Inflammatory macrophage (primary cell): ENCODE results near the gene FSTL4.
A peak's percentile ranks its signal among the peaks of the same experiment; 100 is the strongest.

Experiments used
- DNase-seq, 2 donors: peaks; one replicate each; pipeline ENCODE4 v3.0.0-alpha.2; 2020 to 2022

FSTL4 gene

DNA sequence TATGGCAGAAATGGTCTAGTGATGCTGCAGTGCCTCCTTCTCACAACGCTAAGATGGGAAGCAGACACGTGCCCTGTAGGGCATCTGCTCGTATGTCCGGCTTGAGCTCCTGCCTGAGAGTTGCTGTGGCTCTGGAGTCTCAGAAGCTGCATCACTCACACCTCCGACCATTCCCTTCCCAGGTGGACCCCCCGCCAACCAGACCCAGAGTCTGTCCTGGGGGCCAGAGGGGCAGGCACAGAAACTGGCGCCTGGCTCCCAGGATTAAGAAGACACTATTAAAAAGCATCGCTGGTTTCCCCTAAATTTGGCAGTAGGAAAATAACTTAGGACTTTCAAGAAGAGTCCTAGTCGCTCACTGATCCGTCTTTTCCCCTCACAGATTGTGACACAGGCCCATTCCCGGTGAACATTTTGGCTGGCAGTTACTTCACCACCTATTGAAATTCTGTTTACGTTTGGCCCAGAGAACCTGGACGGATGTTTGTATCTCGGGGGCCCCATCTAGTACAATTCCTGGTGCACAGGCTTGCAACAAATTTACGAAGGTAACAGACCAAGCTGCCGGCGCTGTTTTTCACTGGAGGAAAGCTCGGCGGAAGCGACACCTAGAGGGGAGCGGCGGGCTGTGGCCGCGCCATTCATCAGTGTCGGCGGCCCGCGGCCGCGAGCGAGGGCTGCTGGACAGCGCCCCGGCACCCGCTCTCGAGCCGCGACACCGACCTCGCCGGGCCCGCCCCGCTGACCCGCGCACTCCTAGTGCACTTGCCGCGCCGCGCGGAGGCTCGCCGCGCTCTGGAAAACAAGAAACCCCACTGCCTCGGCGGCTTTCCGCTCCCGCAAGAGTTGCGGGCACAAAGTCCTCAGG, 1.6 kb downstream of the FSTL4 start:
- DNase-seq = peak; percentile 20 to 58

DNA sequence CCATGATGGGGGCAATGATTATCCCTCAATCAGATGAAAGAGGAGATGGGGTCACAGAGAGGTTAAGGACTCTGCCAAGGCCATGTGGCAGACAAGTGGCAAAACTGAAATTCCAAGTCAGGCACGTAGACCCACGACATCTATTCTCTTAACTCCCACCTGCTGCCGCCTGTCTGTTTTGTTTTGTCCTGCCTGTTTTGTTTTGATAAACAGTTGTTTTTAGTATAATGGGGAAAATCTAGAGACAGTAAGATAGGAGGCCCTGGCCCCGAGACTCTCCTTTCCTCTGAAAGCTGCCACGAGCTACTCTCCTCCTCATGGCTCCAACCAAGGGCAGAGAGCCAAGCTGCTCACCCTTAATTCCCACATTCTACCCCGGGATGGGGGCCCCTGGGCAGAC, 4.9 kb downstream of the FSTL4 start:
- DNase-seq = no peak

DNA sequence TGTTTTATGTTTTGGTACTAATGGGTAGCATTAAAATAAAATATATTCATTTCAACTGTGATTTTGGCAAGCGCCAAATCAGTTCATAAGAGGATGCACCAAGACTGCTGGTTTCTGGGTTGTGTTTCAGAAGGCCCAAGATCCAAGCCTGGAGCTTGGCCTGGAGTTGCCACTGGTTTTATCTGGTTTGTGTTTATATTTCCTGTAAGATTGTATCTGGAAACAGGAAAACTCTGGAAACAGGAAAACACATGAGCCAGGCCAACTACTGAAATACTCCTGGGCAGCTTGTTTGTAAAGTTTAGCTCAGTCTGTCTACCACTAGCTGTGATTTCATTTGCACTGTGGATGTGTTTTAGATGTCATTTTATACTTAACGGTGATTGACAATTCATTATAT, 5.5 kb downstream of the FSTL4 start:
- DNase-seq = no peak

DNA sequence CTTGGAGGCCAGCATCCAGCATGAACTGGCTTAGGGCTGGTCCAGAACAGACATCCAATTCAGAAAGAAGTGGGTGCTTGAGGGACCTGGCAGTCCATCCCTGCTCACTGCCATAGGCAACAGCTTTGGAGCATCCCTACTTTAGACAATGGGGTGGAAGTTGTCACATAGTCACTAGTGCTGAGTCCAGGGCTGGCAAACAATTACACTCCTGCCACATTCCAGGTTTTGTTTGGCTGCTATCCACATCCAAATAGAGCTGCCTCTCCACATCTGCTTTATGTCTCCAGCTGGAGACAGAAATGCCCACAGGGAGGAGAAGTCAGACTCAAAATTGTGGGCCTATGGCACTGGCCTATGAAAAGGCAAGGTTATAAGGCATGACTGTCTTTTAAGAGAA, 7.0 kb downstream of the FSTL4 start:
- no peak for DNase-seq

DNA sequence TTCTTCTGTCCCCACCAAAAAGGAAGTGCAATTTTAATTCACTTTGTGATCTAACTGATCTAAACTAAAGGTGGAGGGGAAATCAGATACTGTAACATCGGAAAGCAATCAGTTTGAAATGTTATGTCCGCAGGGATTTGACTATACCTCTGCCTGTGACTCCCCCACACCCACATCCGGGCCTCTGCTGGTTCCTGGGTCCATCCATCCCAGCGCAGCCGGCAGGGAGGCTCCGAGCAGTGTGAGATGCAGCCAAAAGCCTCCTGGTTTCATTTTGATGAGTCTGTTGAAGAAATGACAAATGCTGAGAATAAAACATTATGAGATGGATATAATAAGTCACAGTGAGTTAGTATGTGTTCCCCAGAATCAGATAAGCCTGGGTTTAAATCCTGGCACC, 8.6 kb downstream of the FSTL4 start:
- DNase-seq = no peak

DNA sequence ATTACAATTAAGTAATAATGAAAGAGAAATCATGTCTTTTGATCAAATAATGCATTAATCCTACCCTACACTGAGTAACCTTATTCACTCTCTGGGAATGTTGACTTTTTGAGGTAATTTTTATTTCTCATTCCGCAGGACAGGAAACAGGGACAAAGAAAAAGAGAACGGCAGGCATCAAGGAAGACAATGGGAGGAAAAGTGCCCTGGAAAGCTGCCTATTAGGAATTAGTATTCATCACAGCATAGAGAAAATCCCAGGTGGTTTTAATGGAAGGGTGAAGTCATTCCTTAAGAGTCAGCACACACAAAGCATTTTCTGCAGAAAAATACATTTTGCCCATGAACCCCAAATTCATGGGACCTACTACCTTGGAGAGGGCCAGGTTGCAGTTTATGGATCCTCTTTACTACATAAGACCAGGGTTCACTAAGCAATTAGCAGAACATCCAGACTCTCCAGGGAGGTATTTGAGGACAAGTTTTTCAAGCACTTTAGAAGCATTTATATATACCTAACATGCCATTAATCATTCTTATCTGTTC, 9.4 kb downstream of the FSTL4 start:
- no peak for DNase-seq

DNA sequence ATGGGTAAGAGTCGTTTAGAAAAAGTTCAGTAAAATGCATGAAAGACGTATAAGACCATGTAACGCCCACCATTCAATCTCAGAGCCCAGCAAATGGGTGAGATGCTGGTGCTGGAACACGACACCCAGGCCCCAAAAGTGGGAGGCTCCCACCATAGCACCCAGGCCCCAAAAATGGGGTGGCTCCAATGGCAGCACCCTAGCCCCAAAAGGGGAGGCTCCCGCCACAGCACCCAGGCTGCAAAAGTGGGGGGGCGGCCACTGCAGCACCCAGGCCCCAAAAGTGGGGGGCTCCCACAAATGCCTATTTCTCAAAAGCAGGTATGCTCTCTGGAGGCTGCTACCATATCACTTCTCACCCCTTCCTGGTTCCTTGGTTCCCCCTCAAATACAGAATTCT, 12.7 kb downstream of the FSTL4 start:
- no peak for DNase-seq

DNA sequence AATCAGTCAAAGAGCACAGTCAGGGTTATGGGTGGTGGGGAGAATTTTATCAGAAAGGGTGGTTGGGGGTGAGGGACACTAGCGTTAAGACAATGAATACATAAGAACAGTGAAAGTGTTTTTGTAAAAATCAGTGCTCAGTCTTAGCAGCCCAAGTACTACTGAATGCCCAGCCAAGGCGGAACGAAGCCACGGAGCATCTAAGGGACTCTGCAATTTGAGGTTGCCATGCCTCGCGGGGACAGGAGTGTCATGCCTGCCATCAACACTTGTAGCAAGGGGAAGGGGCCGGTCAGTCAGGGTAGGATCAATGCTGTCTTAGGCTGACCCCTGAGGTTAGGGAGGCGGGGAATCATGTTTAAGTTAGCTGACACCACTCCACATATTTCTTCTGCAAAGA, 13.3 kb downstream of the FSTL4 start:
- no peak for DNase-seq

DNA sequence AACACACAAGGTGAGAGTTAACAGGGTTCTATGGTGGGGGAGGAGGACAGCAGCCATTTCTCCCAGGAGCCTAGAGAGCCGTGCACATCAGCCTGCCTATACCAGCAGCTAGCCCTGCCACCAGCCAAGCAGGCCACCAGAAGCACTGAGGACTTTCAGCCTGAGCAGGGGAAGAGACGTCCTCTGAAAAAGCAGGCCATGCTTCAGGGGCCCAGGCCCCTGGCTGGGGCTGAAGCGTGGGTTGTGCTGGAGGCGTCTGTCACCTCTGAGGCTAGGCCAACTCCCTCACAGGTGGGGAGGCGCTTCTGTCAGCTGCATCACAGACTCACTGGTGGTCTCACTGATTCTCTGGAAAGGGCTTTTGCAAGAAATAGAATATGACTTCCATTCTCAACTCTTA, 16.3 kb downstream of the FSTL4 start:
- no peak for DNase-seq

DNA sequence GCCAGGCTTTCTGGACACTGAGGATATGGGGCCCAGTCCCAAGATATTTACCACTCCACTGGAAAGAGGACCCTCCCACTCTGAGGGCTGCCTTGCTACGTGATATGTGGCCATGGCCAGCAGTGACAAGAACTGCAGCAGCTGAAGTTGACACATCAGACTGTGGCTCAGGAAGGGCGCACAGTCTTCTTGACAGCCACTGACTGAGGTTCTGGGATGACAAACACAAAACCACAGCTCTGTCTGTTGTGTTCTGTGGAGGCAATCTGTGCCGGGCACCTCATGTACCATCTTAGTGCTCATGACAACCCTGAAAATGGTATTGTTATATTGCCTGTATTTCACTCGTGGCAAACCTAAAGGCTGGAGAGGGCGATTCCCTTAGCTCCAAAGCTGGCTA, 16.9 kb downstream of the FSTL4 start:
- DNase-seq = no peak

DNA sequence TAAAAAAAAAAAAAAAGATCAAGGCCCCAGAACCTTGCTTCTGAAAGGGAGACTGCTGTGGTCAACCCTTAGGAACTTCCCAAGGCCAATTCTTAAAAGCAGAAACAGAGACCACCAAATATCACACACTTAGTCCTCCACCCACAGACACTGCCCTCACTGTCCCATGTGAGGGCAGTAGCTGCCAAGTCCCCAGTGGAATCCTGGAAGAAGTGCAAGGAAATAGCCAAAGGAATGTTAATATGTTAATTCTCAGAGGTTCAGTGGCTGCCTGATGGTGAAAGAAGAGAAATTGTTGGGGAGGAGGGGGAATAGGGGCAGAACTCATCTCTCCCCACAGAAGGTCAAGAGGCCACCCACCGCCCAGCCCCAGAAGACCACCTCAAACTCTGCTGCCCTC, 23.1 kb downstream of the FSTL4 start:
- no peak for DNase-seq

DNA sequence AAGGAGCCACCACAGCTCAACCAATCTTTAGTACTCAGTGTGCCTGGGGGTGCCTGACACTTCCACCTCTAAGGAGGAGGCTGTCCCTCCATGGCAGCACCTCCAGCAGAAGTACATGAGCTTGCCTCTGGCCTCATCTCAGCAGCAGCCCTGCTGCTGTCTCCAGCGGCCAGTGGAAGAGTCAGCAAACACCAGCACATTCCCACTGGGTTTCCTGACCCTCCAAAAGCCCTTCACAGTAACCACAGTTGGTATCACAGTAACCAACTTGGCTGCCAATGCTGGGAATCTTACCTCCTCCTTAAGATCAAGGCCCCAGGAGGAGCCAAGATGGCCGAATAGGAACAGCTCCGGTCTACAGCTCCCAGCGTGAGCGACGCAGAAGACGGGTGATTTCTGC, 29.4 kb downstream of the FSTL4 start:
- DNase-seq = no peak

DNA sequence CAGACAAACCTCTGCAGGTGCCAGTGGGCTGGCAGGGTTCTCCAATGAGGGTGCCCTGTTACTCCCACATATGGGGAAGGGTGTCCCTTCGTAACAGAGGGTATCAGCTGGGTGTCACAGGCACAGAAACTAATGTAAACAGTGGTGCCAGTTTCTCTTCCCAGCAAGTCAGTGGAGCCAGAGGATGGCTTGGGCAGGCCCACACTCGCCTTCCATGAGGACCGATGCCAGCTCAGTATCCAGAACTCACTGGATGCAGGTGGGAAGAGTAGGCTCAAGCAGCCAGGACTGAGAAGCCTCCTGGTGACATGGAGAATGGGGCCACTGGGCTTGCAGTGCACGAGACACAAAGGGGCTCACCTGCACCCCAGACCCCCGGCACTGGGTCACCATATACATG, 30.4 kb downstream of the FSTL4 start:
- DNase-seq = no peak

DNA sequence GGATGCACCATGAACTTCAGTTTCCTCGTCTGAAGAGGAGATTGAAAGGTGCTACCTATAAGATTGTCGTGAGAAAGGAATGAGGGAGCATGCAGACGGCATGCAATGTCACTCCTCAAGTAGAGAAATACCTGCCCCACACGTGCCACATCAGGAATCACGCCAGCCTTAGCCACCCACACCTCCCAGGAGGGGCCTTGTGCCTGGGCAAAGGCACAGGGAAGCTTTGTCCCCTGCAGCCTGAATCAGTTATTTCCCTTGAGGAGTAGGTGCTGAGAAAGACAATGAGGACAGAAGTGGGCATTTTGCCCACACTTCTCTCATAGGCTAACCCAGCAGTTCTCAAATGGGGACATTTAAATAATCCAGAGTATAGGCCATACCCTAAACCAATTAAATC, 31.0 kb downstream of the FSTL4 start:
- DNase-seq = no peak

DNA sequence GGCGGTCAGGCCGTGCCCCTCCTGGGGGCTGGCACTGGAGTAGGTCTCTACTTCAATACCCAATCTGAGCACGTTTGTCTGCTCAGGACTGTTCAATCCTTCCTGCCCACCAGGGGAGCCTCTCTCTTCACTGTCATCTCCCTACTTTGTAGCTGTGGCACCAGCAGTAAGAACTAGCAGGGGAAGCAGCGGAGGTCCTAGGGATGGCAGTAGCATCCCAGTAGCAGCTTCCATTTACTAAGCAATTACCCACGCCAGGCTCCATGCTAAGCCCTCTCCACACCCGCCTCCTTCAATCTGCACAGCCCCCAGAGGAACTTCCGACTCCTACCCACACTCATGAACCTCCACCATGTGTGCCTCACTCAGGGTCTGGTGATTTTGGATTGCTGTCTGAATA, 31.7 kb downstream of the FSTL4 start:
- DNase-seq = no peak

DNA sequence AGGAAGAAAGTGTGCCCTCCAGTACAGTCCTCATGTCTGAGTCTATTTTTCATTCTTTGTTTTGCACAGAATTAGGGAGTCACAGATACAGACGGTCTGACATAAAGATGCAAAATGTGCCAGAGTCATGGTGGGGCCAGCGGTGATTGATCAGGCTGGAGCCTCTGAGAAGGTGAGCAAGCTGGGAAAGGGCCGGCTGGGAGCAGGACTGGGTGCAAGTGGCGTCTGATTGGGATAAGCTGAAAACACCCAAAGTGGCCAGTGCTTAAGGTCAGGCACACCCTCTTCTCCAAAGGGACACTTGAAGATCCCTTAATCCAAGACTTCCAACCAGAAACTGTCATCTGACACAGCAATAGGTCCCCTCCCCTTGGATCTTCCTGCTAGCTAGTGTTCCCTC, 32.6 kb downstream of the FSTL4 start:
- no peak for DNase-seq

DNA sequence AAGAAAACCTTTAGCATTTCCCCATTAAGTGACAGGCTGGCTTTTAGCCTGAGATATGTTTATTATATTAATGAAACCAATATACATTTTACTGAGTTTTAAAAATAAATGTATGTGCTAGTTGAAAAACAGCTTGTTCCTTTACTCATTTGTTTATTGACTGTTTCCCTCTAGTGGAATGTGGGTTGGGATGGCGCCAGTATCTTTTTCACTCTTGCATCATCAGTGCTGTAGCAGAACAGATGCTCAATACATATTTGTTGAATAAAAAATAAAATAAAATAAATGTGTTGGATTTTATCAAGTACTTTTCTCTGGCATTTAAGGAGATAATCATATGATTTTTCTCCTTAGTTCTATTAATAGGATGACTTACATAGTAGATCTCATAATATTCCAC, 43.0 kb downstream of the FSTL4 start:
- DNase-seq = no peak

DNA sequence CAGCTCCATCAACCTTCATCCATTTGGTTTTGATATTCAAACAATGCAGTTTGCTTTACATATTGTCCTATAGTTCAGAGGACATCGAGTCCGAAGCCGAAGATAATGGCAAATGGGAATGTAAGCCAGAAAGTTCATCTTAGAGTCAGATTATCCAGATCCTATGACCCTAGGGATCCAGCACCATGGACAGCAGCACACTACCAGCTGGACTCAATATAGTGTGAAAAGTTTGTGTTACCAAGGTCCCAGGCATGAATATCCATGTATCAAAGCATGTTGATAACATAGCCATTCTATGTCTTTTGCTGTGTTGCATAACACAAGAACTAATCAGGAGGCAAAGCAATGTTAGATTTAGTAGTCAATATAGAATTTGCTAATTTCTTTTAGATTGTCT, 46.3 kb downstream of the FSTL4 start:
- DNase-seq = peak in 1 of 2 donors; percentile 15

DNA sequence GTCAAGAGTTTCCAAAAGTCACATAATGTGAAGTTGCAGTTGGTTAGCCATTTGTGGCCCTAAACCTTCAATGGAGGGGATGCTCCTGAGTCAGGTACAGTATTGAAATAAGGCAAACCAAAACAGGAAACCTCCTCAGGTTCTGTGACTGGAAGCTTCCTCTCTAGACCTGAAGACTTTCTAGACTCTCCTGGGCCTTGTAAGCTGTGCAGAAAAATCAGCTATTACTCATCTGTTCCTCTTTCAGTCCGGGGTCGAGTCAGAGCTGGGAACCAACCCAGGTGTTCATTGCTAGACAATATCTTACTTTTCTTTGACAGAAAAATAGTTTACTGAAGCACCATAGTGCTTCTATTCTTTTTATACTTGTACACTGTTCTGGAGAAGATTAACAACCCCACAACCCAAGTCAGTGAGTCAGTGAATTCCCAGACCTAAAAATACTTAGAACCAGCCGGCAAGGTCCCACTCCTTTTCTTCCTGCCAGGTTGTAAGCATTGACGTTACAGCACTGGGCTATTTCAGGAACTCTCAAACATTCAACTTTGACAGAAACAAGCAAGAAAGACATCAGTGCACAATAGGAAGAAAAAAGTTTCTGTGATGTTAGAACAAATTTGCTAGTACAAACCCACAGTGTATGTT, 47.3 kb downstream of the FSTL4 start:
- no peak for DNase-seq

DNA sequence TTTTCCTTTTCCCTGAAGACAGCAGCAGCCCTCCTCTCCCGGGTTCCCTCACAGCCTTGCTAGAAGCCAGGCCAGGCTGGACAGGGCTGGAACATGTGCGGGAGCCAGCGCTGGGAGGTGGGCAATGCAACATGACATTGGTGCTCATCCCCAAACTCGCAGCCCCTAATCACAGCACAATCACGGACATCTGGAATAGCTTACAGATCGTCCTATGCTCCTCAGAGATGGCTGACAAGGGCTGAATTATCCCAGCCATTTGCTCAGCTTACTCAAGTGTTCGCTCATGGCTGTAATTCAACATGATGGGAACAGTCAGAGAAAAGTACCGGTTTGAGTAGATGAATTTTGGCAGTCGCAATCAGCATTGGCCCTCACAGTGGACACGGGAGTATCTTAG, 49.8 kb downstream of the FSTL4 start:
- DNase-seq = no peak

DNA sequence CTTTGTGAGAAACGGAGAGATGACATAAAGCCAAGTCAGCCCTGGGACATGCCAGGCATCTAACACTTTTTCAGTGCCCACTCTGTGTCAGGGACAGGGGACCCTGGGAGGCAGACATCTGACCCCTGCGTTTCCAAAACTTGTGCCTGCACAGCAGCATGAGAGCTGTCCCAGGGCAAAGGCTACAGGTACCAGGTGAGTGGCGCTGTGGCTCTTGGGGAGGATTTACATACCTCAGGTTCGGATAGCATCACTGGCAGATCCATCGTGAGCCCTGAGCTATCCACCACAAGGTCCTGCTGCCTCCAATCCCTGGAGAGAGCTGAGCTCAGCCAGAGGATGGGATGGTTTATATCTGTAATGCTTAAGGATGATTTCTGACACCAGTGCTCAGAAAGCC, 52.4 kb downstream of the FSTL4 start:
- no peak for DNase-seq

DNA sequence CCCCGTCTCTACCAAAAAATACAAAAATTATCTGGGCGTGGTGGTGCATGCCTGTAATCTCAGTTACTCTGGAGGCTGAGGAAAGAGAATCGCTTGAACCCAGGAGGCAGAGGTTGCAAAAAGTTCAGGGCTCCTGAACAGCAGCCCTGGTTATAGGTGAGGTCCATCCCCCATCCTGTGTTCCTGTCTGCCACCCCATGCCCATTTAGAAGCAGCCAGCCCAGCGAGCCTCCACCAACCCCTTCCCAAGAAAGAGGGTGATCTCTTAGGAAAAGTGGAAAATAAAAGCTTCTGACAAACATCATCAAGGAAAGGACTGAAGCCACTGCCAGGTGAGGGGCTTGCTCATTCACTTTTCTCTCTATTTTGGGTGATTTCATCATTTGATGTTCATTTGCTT, 55.8 kb downstream of the FSTL4 start:
- no peak for DNase-seq

DNA sequence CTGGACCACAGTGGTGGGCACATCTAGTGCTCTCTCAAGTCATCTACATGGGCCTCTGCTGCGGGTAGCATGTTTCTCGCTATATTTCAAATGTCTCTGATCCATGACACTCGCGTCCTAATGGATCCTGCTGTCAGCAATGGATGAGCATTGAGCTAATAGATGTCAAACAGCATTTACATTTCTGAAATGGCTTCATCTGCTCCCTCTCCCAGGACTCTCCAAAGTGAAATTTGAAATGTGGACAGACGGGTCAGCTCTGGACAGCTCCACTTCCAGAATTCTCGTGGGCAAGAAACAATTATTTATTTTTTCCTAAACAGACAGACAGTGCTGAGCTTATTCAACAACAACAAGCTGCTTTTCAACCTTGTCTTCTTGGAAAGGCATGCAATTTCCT, 58.1 kb downstream of the FSTL4 start:
- DNase-seq = no peak

DNA sequence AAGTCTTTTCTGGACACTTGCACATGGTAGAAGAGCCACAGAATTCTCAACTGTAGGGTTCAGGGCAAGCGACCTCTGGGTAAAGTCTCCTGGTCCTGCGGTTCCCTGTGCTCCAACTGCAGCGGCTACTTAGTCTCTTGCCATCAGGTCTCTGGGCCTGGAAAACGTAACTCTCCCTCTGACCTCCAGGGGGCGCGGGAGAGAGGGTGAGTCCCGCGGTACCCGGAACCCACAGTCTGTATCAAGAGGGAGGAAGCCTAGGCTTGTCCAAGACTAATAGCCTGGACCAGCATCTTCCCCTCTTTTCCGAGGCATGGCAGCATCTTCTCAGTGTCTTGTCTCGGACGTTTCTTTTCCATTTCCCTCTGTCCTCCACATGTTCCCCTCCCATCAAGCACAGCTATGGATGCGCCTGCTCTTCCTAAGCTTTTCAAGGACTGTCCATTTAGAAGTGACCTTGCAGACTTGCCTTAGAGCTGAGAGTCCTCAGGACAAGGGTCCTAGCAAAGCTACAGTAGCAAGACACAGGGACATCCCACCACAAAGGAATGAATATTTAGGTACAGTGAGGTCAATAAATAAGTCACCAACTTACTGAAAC, 59.3 kb downstream of the FSTL4 start:
- DNase-seq = peak; percentile 59 to 60
